SIG-M5 treated with dmso at 0.1 percent for 504 hours (cell line): Measurements from ENCODE around the gene CAMK1D.
"Not testable (repeated sequence)": the region's sequence is repeated elsewhere in the genome, so short reads cannot be mapped to it uniquely, and the experiment has no call there.

Experiments
- DNase-seq: peaks from one replicate; lab custom pipeline; 2025; ENCODE audit not compliant: unreplicated experiment; lab: John Stamatoyannopoulos, UW

Gene CAMK1D

GRCh38 chr10:12710594-12711349, 361.4 kb downstream of the CAMK1D start:
- DNase-seq: peak; percentile 75

- DNase-seq: no peak
These were observed 362.0 kb downstream of the CAMK1D start for GRCh38 chr10:12711350-12711708.

- DNase-seq: no peak
These were observed 363.1 kb downstream of the CAMK1D start for GRCh38 chr10:12712293-12712983.

GRCh38 chr10:12712984-12713316, 363.6 kb downstream of the CAMK1D start:
- not testable (repeated sequence) for DNase-seq

GRCh38 chr10:12716042-12716441, 366.7 kb downstream of the CAMK1D start:
- DNase-seq: no peak

GRCh38 chr10:12717981-12718707, 368.8 kb downstream of the CAMK1D start:
- no peak for DNase-seq

- no peak for DNase-seq
These were observed 370.0 kb downstream of the CAMK1D start for GRCh38 chr10:12719365-12719764.

GRCh38 chr10:12720217-12720981, 371.1 kb downstream of the CAMK1D start:
- DNase-seq: peak; percentile 57

GRCh38 chr10:12721334-12721733, 372.0 kb downstream of the CAMK1D start:
- DNase-seq: no peak

GRCh38 chr10:12723220-12723619, 373.9 kb downstream of the CAMK1D start:
- DNase-seq: no peak

GRCh38 chr10:12724807-12725579, 375.6 kb downstream of the CAMK1D start:
- DNase-seq: no peak

- not testable (repeated sequence) for DNase-seq
These were observed 376.2 kb downstream of the CAMK1D start for GRCh38 chr10:12725580-12725888.

- DNase-seq: no peak
These were observed 377.9 kb downstream of the CAMK1D start for GRCh38 chr10:12726971-12727831.

GRCh38 chr10:12727832-12728215, 378.5 kb downstream of the CAMK1D start:
- DNase-seq: no peak

GRCh38 chr10:12728494-12728893, 379.1 kb downstream of the CAMK1D start:
- no peak for DNase-seq

- DNase-seq: no peak
These were observed 380.5 kb downstream of the CAMK1D start for GRCh38 chr10:12729885-12730284.

GRCh38 chr10:12730809-12731519, 381.6 kb downstream of the CAMK1D start:
- no peak for DNase-seq

GRCh38 chr10:12733271-12733670, 383.9 kb downstream of the CAMK1D start:
- DNase-seq: no peak

- DNase-seq: no peak
These were observed 386.6 kb downstream of the CAMK1D start for GRCh38 chr10:12735843-12736462.
